ENCODE results near the gene ERBB3.

Gene ERBB3

GRCh38 chr12:56080556-56081138 lies 682 bp downstream of the ERBB3 start:
- no peak for DNase-seq

GRCh38 chr12:56081393-56082347 lies 1.7 kb downstream of the ERBB3 start:
- no peak for DNase-seq

- DNase-seq, result no peak
Observed at GRCh38 chr12:56082382-56082781, 2.4 kb downstream of the ERBB3 start.

GRCh38 chr12:56082967-56083366 lies 3.0 kb downstream of the ERBB3 start:
- DNase-seq, result no peak

GRCh38 chr12:56084958-56085543 lies 5.1 kb downstream of the ERBB3 start:
- DNase-seq, result no peak

GRCh38 chr12:56086096-56086495 lies 6.1 kb downstream of the ERBB3 start:
- DNase-seq, result no peak

GRCh38 chr12:56086608-56087007 lies 6.6 kb downstream of the ERBB3 start:
- no peak for DNase-seq

- no peak for DNase-seq
Observed at GRCh38 chr12:56087220-56087619, 7.3 kb downstream of the ERBB3 start.

- no peak for DNase-seq
Observed at GRCh38 chr12:56097738-56098137, 17.8 kb downstream of the ERBB3 start.

GRCh38 chr12:56098592-56098991 lies 18.6 kb downstream of the ERBB3 start:
- no peak for DNase-seq

- no peak for DNase-seq
Observed at GRCh38 chr12:56099787-56100186, 19.8 kb downstream of the ERBB3 start.

- no peak for DNase-seq
Observed at GRCh38 chr12:56101045-56101444, 21.1 kb downstream of the ERBB3 start.

GRCh38 chr12:56102683-56103065 lies 22.7 kb downstream of the ERBB3 start:
- DNase-seq, result no peak

GRCh38 chr12:56103066-56103711 lies 23.2 kb downstream of the ERBB3 start:
- DNase-seq, result no peak

- no peak for DNase-seq
Observed at GRCh38 chr12:56103823-56104108, 23.8 kb downstream of the ERBB3 start.

GRCh38 chr12:56104109-56104814 lies 24.3 kb downstream of the ERBB3 start, which contains the start of gene PA2G4:
PA2G4 (plus strand) TSS chr12:56104559; CDS start chr12:56104738, 179 bp downstream.
- DNase-seq, result peak; percentile 99

- DNase-seq, result no peak
Observed at GRCh38 chr12:56104815-56105608, 25.0 kb downstream of the ERBB3 start.

- no peak for DNase-seq
Observed at GRCh38 chr12:56105609-56105902, 25.6 kb downstream of the ERBB3 start.

- DNase-seq, result no peak
Observed at GRCh38 chr12:56107242-56107641, 27.3 kb downstream of the ERBB3 start.

- DNase-seq, result no peak
Observed at GRCh38 chr12:56110571-56110970, 30.6 kb downstream of the ERBB3 start.

GRCh38 chr12:56114084-56114483 lies 34.1 kb downstream of the ERBB3 start:
- no peak for DNase-seq

GRCh38 chr12:56115329-56115728 lies 35.4 kb downstream of the ERBB3 start:
- no peak for DNase-seq

Data from NCI-H2107 (cell line).